ENCODE data around the gene ERH. TPM values are rescaled to one million over a fixed set of nuclear protein-coding genes. Genes with fewer than 3 reads are reported as not detected.

The ERH gene
- total and polyA plus RNA-seq, 2 donors (not counting 1 experiment from before 2014, with no cell fraction given), result 29.3 to 169 TPM

- Histone ChIP-seq H2AFZ (ENCODE audit: insufficient read depth, low read depth, low read length, poor library complexity, severe bottlenecking) (no peak overlapping the region), H3K79me2 (ENCODE audit: control insufficient read depth, insufficient read depth, low read length) (no peaks in the 10 kb centered on the region), H3K4me2 (replicated peaks; ENCODE audit: low read depth, low read length, poor library complexity, severe bottlenecking) (no peak overlapping the region), H3K27me3 (replicated peaks in 1 of 4; ENCODE audit: control extremely low read depth in 1 of 4, control insufficient read depth in 3 of 4, insufficient read depth in 4 of 4, low read length in 3 of 4) (no peaks in the 10 kb centered on the region), H3K4me1 (ENCODE audit: control insufficient read depth in 2 of 2, insufficient read depth in 2 of 2, low read length in 2 of 2) (no peaks in the 10 kb centered on the region), H3K27ac (ENCODE audit: low read length in 2 of 2) (no peak overlapping the region), H4K20me1 (ENCODE audit: control insufficient read depth, insufficient read depth, low read length, poor library complexity, severe bottlenecking) (no peaks in the 10 kb centered on the region), H3K9ac (ENCODE audit: low read length) (no peak overlapping the region), H3K36me3 (replicated peaks in 1 of 2; ENCODE audit: control extremely low read depth in 1 of 2, control insufficient read depth in 1 of 2, extremely low read depth in 1 of 2, insufficient read depth in 2 of 2, low read length in 1 of 2) (no peaks in the 10 kb centered on the region), H3K9me3 (ENCODE audit: control extremely low read depth in 1 of 3, control insufficient read depth in 2 of 3, insufficient read depth in 1 of 3, low read length in 2 of 3) (no peaks in the 10 kb centered on the region), H3K4me3 (ENCODE audit: control extremely low read depth in 1 of 5, extremely low read depth in 1 of 5, insufficient read depth in 1 of 5, low read depth in 2 of 5, low read length in 4 of 5) (no peak overlapping the region)
- peaks cover 2% of the 10 kb centered on the region for H3K27me3 Mint-ChIP-seq
- no peak overlapping the region for H3K27ac Mint-ChIP-seq
- ChIA-PET POLR2A (no interaction called here), CTCF (interaction anchor here (1.0 kb wide), 1 partner anchor 129 kb away, joined by 3 read pairs; no protein-coding TSS in a partner anchor)
- intact Hi-C loops (cut with micrococcal nuclease), result no loop called here
- 80% methylated on average over 2 of the region's 4 CpGs for WGBS (ENCODE audit: insufficient coverage)
- DNase-seq (no peak), ATAC-seq (ENCODE audit: low read depth) (no peak)
- TF ChIP-seq CTCF (IDR thresholded peaks at IDR 0.05) (no peak), EZH2 (IDR thresholded peaks at IDR 0.05; ENCODE audit: borderline replicate concordance, insufficient read depth, low read depth, low read length, poor library complexity, severe bottlenecking) (no peak)
- H3K4me1 Mint-ChIP-seq, result no peaks in the 10 kb centered on the region
- no peak overlapping the region for H3K4me3 Mint-ChIP-seq
- no peaks in the 10 kb centered on the region for H3K9me3 Mint-ChIP-seq (ENCODE audit: insufficient read depth)
Observed at GRCh38 chr14:69331206-69331605, 66.9 kb downstream of the ERH start.

Other genes starting within 250 kb of the ERH start
- 60.3 and 62.2 TPM in 2 replicates for gene DCAF5, start 245.2 kb downstream of the ERH start, total RNA-seq
- 58.7 and 65.5 TPM in 2 replicates for gene DCAF5, start 245.2 kb downstream of the ERH start, polyA plus RNA-seq
- gene EXD2, start 206.8 kb downstream of the ERH start, total RNA-seq, result 10.0 and 10.2 TPM in 2 replicates
- 3.6 and 4.2 TPM in 2 replicates for gene EXD2, start 206.8 kb downstream of the ERH start, polyA plus RNA-seq
- gene GALNT16, start 138.1 kb downstream of the ERH start, total RNA-seq, result 3.3 and 3.4 TPM in 2 replicates
- gene GALNT16, start 138.1 kb downstream of the ERH start, polyA plus RNA-seq, result 0.09 and 0.12 TPM in 2 replicates
- 59.1 and 66.2 TPM in 2 replicates for gene SLC39A9, start 393 bp upstream of the ERH start, total RNA-seq
- 18.4 and 19.1 TPM in 2 replicates for gene SLC39A9, start 393 bp upstream of the ERH start, polyA plus RNA-seq
- 0.12 TPM in 2 replicates for gene PLEKHD1, start 86.4 kb upstream of the ERH start, total RNA-seq
- gene PLEKHD1, start 86.4 kb upstream of the ERH start, polyA plus RNA-seq, result 0.12 and 0.16 TPM in 2 replicates
- gene CCDC177, start 176.6 kb upstream of the ERH start, total RNA-seq, result not detected in 2 replicates
- not detected in 2 replicates for gene CCDC177, start 176.6 kb upstream of the ERH start, polyA plus RNA-seq
- 97.8 and 115 TPM in 2 replicates for gene SUSD6, start 213.3 kb upstream of the ERH start, total RNA-seq
- gene SUSD6, start 213.3 kb upstream of the ERH start, polyA plus RNA-seq, result 62.3 and 73.1 TPM in 2 replicates